NCI-H1436 (cell line): ENCODE results near the gene ZNF217.
"Not testable (repeated sequence)": the region's sequence is repeated elsewhere in the genome, so short reads cannot be mapped to it uniquely, and the experiment has no call there.

ENCODE experiments used
- DNase-seq: peaks from one replicate; lab custom pipeline; 2025; lab: John Stamatoyannopoulos, UW

Gene ZNF217

DNA sequence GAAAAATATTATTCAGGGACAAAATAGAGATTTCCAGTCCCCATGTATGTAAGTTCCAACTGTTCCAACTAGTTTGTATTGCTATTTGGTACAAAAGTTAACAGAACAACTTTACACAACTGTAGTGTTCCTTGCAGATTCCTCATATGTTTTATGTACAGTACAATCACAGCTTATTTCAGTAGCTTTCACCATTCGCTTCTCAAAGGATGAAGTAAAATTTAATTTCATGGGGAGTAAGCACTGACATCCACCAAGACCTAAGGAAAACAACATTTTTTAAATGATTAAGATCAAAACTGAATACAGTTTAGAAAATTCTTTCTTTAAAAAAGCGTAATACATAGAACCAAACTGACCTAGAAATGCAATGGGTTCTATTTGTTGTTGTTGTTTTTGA lies 24.6 kb downstream of the ZNF217 start:
- DNase-seq = no peak

DNA sequence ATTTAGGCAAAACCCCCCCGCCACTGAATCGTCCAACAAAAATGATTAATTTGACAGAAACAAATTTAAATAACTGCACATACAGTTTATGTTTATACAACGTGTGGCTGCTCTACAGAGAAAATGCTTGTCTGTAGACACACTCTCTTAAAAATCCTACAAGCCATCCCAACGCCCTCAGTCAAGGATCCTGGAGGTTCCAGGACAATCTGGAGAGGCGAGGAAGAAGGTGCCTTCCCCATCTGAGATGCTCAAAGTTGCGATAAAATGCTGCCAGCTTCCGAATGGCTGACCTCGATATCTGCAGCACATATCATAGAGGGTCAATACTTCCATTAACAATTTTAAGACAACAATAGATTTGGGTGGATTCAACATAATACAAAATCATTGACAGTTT lies 25.3 kb downstream of the ZNF217 start:
- no peak for DNase-seq

DNA sequence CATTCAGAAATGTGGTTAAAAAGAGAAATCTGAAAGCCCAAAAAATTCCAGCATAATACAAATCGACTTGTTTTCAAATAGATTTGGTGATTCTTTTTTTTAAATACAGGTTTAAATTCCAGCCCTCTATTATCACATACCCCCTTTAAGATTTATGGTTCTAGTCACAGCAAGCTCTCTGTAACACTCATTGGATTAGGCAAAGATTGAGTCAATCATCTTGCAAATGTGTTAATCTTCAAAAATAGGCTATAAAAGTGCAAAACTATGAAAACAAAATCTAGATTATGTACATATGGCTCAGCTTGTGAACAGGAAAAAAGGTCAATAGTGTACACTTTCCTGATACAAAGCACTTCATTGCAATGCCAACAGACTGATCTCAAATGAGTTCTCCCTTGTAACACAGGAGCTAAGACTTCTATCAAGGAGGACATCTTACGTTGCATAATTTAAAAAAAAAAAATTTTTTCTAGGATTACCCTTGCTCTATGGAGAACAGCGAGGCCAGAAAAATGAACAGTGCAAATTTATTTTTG lies 26.2 kb downstream of the ZNF217 start:
- DNase-seq = no peak

DNA sequence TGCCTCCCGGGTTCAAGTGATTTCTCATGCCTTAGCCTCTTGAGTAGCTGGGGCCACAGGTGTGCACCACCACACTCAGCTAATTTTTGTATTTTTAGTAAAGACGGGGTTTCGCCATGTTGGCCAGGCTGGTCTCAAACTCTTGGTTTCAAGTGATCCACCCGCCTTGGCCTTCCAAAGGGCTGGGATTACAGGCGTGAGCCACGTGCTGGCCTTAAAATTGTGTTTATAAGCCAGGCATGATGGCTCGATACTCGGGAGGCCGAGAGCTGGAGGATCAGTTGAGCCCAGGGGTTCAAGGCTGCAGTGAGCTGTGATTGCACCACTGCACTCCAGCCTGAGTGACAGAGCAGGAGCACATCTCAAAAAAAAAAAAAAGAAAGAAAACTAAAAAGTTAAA lies 27.0 kb downstream of the ZNF217 start:
- not testable (repeated sequence) for DNase-seq

DNA sequence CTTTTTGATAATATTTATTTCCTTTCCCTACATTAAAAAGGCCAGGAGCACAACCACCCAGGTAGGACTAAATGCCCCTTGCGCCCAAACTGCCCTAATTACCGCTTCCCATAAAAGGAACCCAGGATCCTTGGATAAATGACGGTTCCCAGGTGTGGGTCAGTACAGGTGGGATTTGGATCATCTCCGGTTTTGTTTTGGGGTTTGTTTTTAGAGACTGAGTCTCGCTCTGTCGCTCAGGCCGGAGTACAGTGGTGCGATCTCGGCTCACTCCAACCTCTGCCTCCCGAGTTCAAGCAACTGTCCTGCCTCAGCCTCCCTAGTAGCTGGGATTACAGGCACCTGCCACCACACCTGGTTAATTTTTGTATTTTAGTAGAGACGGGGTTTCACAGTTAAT lies 28.4 kb downstream of the ZNF217 start:
- DNase-seq = no peak

DNA sequence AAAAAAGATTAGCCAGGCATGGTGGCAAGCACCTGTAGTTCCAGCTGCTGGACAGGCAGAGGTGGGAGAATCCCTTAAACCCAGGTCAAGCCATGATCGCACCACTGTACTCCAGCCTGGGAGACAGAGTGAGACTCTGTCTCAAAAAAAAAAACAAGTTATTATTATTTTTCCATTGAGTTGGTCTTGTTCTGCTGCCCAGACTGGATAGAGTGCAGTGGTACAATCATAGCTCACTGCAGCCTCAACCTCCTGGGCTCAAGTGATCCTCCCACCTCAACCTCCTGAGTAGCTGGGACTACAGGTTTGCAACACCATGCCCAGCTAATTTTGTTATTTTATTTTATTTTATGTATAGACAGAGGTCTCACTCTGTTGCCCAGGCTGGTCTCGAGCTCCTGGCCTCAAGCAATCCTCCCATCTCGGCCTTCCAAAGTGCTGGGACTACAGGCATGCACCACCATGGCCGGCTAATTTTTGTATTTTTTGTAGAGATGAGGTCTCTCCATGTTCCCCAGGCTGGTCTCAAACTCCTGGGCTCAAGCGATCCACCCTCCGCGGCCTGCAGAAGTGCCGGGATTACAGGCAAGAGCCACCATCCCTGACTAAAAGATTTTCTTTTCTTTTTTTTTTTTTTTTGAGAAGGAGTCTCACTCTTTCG lies 31.4 kb downstream of the ZNF217 start:
- not testable (repeated sequence) for DNase-seq

DNA sequence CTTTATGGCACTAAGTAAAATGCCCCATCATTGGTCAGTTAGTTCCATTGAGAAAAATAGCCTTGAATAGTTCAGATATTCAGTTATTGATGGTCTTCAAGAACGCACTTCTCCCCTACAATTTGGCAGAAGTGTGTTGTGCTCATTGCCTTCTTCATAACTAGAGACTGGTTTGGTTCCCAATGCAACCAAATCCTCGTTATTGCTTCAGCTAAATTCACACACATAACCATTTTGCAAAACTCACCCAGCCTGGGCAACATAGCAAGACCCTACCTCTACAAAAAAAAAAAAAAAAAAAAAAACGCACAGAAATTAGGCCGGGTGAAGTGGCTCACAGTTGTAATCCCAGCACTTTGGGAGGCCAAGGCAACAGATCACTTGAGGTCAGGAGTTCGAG lies 32.1 kb downstream of the ZNF217 start:
- DNase-seq = no peak

DNA sequence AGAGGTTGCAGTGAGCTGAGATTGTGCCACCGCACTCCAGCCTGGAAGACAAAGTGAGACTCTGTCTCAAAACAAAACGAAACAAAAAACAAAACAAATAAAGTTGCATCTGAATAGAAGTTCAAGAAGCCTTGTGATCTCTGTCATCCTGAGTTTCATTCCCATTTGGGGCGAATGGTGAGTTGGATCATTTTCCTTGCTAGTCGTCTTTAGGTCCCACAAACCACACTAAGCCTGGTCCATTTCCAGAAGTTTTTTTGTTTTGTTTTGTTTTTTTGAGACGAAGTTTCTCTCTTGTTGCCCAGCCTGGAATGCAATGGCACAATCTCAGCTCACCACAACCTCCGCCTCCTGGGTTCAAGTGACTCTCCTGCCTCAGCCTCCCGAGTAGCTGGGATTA lies 33.8 kb downstream of the ZNF217 start:
- DNase-seq = no peak

DNA sequence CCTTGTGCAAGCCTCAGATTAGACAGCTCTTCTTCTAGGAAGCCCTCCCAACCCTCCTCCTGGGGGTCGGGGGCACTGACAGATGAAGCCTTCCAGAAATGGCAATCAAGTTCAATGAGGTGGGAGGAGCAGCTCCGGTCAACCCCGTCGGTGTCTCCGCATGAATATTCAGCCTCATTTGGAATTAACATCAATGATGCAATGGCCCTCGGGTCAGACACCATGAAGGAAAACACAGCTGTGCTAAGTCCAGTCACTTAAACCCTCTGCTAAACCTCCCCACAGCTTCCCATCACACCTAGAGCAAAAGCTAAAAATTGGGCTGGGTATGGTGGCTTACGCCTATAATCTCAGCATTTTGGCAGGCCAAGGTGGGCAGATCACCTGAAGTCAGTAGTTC lies 36.5 kb downstream of the ZNF217 start:
- no peak for DNase-seq

DNA sequence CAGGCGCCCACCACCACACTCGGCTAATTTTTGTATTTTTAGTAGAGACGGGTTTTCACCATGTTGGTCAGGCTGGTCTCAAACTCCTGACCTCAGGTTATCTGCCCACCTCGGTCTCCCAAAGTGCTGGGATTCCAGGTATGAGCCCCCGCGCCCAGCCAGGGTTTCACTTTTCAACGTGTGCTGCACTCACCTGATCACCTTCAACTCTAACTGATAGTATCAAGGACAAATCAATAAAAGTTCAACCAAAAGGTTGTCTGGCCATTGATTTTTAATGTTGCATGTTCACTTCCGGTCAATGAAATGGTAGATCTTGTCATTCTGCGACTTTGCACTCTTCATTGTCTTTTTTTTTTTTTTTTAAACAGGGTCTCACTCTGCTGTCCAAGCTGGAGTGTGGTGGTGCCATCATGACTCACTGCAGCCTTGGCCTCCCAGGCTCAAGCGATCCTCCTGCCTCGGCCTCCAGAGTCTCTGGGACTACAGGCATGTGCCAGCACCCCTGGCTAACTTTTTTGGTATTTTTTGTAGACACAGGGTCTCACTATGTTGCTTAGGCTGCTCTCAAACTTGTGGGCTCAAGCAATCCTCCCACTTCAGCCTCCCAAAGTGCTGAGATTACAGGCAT lies 37.3 kb downstream of the ZNF217 start:
- DNase-seq = no peak

DNA sequence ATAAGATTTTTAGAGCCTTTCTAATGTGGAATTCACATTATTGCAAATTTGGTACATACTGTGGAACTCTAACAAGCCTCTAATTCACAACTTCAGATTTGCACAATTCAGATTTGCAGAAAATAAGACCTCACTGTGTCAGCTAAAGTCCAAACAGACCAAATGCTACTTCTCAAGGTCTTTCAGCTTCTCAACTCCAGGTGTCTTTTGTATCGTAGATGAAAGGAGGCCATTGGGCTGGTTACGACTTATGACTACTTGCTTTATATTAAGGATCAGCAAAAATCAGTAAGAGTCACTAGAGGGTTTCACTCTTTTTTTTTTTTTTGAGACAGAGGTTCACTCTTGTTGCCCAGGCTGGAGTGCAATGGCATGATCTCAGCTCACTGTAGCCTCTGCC lies 37.8 kb downstream of the ZNF217 start:
- DNase-seq = no peak

DNA sequence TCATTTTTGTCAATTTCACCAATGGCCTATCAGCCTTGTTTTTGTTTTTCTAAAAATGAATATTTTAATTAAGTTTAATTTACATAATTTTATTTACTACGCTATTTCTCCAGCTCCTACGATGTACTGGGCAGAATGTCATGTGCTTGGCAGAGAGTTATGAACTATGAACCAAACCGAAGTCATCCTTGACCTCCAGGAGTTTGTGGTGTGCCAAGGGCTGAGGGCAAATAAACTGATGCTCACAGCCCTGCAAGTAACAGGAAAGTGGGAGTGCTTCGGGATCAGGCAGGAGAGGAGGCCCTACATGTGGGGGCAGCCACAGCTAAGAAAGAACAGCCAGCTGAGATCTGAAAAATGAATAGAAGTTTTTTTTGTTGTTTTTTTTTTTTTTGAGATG lies 38.6 kb downstream of the ZNF217 start:
- DNase-seq = no peak

DNA sequence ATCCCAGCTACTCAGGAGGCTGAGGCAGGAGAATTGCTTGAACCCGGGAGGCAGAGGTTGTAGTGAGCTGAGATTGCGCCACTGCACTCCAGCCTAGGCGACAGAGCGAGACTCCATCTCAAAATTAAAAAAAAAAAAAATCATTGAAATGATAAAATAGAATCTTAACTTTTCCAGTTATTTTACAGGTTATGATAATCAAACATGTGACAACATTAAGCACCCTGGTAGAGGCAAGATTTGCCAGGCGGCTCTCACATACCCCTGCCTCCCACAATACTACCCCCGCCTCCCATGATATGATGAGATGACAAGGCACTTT lies 41.1 kb downstream of the ZNF217 start:
- not testable (repeated sequence) for DNase-seq

DNA sequence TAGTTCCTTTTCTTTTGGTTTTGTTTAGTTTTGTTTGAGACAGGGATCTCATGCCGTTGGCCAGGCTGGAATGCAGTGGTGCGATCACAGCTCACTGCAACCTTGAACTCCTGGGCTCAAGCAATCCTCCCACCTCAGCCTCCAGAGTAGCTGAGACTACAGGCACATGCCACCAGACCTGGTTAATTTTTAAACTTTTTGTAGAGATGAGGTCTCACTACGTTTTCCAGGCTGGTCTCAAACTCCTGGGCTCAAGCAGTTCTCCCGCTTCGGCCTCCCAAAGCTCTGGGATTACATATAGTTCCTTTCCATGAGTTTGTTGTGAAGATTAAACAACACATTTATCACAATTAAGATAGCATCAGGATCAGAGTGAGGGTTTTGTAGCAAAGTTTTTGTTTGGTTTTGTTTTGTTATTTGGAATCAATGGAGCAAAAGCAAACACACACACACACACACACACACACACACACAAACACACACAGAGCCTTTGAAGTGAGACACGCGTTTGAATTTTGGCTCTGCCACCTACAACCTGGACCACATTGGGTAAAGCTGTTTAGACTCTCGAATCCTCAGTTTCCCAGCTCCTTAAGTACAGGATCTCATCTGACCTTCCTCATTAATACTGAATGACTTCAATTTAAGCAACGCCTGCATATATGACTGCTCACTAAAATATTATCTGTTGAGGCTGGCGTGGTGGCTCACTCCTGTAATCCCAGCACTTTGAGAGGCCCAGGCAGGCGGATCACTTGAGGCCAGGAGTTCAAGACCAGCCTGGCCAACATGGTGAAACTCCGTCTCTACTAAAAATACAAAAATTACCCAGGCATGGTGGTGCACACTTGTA lies 41.7 kb downstream of the ZNF217 start:
- not testable (repeated sequence) for DNase-seq

DNA sequence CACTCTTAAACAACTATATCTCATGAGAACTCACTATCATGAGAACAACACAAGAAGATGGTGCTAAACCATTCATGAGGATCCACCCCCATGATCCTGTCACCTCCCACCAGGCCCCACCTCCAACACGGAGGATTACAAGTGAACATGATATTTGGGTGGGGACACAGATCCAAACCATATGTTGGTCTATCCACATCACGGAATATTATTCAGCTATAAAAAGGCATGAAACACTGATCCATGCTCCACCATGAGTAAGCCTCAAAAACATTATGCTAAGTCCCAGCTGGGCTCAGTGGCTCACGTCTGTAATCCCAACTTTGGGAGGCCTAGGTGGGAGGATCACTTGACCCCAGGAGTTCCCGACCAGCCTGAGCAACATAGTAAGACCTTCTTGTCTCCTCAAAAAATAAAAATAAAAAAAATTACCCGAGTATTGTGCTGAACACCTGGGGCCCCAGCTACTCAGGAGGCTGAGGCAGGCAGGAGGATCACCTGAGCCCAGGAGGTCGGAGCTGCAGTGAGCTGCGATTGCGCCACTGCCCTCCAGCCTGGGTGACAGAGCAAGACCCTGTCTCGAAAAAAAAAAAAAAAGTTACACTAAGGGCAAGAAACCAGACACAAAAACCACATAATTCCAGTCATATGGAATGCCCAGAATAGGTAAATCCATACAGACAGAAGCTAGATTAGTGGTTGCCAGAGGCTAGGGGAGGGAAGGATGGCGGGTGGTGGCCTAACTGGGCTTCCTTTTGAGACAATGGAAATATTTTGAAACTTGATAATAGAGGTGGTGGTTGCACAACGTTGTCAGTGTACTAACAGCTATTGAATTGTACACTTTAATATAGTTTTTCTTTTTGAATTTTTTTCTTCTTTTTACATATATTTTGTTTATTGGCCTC lies 43.1 kb downstream of the ZNF217 start:
- DNase-seq = no peak

DNA sequence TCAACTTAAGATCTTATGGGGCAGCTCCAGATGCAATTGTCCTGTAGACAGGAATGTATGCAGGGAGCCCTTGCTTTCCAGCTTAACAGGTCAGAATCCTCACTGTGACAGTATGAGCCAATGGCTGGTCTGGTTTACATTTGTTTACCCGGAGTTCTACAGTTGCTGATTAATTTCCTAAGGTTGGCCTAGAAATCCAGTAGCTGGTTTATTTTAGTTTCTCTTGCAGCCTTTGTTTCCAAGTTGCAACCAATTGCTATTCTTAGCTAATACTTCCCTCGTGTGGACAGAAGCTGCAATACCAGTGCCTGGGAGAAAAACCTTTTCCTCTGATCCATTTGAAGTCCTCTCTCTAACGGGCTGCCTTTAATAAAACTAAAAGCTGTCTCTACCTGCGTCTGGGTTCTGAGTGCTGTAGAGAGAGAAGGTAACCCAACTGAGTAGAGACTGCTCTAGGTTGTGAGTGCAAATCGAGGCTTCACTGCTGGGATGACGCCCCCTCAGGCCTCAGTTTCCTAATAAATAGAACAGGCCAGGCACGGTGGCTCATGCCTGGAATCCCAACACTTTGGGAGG lies 45.9 kb downstream of the ZNF217 start:
- peak; percentile 49 for DNase-seq

DNA sequence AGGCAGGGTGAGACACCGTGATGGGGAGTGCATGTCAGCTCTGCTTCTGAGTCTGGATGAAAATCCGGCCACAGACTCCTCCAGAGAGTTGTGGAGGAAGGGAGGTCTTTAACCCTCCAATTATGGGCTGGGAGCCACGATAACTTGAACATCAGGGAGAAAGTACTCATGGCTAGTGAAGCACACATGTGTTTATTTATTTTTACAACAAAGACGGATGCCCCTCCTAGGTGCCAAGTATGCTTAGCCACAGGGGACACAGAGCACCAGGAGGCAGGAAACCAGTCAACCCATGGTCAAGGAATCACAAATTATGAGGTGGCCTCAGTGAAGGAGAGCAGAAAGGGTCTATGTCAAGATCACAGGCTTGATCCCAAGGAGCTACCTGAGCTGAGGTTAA lies 54.1 kb downstream of the ZNF217 start:
- DNase-seq = no peak

DNA sequence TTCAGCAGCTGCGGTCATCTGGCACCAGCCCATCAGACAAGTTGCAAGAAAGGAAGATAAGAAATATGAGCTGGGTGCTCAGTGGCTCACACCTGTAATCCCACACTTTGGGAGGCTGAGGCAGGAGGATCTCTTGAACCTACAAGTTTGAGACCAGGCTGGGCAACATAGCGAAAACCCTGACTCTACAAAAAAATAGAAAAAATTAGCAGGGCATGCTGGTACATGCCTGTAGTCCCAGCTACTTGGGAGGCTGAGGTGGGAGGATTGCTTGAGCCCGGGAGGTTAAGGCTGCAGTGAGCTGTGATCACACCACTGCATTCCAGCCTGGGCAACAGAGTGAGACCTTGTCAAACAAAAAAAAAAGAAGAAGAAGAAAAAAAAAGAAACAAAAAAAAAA lies 57.3 kb downstream of the ZNF217 start:
- not testable (repeated sequence) for DNase-seq

DNA sequence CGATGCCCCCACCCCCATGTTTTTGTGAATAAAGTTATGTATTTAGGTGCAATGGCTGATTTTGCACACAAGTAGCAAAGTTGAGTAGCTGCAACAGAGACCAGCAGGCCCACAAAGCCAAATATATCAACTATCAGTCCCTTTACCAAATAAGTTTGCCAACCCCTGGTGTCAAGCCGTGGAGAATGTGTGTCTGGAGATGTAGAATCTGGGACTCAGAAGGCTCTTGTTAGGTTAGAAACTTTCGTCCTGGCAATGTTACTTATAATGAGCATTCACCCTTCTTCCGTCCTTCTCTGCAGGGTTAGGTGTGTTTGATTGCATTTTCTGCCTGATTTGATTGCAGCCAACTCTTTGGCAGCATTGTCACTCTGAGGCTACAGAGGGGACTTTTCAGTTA lies 57.8 kb downstream of the ZNF217 start:
- no peak for DNase-seq

DNA sequence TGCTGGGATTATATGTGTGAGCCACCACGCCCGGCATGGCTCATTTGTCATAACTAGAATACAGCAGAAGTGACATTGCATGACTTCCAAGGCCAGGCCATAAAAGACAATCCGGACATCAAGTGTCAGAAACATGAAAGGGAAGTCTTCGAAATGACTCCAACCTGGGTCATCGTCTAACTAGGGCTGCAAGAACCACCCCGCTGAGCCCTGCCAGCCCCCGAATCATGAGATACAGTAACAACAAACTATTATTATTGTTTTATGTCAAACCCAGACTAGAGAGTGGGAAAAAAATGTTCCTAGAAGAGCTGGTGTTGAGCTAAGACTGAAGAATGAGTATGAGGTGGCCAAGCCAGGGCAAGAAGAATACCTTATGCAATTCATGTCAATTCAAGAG lies 59.6 kb downstream of the ZNF217 start:
- DNase-seq = no peak

DNA sequence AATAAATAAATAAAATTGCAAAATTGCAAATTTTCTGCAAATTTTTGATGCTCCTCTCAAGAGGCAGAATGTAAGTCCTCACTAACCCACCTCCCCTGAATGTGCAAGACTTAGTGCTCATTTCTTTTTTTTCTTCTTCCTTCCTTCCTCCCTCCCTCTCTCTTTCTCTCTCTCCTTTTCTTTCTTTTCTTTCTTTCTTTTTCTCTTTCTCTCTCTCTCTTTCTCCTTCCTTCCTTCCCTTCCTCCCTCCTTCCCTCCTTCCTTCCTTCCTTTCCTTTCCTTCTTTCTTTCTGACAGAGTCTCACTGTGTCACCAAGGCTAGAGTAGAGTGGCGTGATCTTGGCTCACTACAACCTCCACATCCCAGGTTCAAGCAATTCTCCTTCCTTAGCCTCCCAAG lies 60.1 kb downstream of the ZNF217 start:
- no peak for DNase-seq
